ENCODE measurements around the gene CADM2.

The CADM2 gene

DNA sequence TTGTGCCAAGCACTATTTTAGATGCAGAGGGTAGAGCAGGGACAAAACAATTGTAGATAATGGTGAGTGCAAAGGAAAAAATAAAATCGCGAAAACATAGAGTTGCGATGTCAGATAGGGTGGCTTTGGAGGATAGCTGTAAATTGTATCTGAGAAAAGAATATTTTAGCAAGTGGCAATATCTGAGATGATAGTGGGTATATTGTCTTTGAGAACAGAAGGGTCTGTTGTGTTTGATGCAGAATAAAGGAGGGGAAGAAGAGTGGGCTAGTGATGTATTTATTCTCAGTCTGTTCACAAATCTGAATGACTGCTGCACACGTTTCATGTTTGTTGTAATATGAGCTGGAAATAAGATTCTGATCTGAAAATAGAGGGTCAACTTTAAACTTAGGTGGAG is 396.8 kb downstream of the CADM2 start:
- no peak for FAIRE-seq
- no peak for TF ChIP-seq TAF1 (IDR thresholded peaks at IDR 0.05; ENCODE audit: borderline replicate concordance, low read depth, low read length)
- no peak for TF ChIP-seq POLR2AphosphoS5 (IDR thresholded peaks at IDR 0.05; ENCODE audit: low read depth, low read length)
- TF ChIP-seq POLR2A (IDR thresholded peaks at IDR 0.05; ENCODE audit: low read depth, low read length): no peak

DNA sequence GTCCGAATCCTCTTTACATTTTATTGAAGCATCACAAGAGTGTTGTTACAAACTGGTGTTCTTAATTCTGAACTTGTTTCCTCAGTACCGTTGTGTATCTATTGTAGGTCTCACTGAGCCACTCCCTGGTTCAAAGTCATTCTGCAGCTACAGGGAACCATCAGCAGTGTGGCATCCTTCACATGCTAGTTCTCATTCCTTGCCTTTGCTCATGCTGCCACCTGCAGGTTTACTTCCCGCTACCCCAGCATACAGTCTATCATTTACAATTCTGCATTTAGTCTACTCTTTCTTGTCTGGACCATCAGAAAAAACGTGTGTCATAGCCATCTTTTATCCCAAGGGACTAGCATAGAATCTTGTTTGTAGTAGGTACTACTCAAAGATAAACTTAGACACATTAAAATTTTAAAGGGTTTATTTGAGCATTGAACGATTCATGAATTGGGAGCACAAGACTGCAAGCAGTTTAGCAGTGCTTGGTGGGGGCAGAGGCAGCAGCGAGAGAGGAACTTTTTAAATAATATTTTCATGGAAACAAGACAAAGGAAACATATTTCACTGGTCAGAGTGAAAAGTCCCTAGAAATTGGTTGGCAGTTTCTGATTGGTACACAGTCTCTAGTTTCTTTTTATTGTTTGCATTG is 402.1 kb downstream of the CADM2 start:
- FAIRE-seq: no peak
- no peak for DNase-seq (ENCODE audit: insufficient read length)
- TF ChIP-seq TAF1 (IDR thresholded peaks at IDR 0.05; ENCODE audit: borderline replicate concordance, low read depth, low read length): no peak
- no peak for TF ChIP-seq POLR2A (IDR thresholded peaks at IDR 0.05; ENCODE audit: low read depth, low read length)
- no peak for TF ChIP-seq POLR2AphosphoS5 (IDR thresholded peaks at IDR 0.05; ENCODE audit: low read depth, low read length)

More for the DNA sequence above, 396.8 kb downstream of the CADM2 start:
- DNase-seq (ENCODE audit: insufficient read length): no peak

DNA sequence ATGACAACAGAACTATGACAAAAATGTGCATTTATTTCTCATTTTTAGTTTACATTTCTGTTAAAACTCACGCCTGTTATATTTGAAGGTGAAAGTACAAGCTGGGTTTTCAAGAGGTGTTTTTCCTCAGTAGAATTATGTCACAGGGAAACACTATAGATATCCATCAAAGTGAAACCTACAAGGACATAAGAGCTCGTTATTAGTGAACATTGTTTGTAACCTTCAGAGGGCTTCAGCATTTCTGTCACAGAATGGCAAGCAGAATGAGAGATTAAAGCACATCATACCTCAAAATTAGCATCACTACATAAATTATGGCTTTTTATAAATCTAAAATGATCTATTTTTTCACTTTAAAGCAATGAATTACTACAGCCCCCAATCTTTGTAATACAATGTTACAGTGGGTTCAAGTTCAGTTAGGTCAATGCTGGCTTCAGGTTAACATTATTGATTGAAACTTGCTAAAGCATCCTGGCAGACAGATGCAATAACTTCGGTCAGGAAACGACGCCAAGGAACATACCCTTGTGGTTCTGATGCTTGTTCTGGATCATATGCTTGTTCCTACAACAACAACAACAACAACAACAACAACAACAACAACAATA is 405.6 kb downstream of the CADM2 start:
- DNase-seq (ENCODE audit: insufficient read length): no peak
- no peak for FAIRE-seq

DNA sequence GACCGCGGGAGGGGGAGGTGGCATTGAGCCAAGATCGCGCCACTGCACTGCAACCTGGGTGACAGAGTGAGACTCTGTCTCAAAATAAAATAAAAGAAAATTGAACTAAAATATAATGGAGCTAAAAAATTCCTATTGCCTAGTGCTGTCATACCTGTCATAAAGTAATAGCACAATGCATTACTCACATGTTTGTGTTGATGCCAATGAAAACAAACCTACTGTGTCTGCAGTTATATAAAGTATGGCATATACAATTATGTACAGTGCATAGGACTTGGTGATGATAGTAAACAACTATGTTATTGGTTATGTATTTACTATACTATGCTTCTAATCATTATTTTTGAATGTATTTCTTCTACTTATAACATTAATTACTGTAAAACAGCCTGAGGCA is 411.6 kb downstream of the CADM2 start:
- FAIRE-seq (no peak), DNase-seq (ENCODE audit: insufficient read length) (no peak)
- TF ChIP-seq POLR2A (IDR thresholded peaks at IDR 0.05; ENCODE audit: low read depth, low read length): no peak
- no peak for TF ChIP-seq TAF1 (IDR thresholded peaks at IDR 0.05; ENCODE audit: borderline replicate concordance, low read depth, low read length)
- no peak for TF ChIP-seq POLR2AphosphoS5 (IDR thresholded peaks at IDR 0.05; ENCODE audit: low read depth, low read length)

More for the DNA sequence above, 405.6 kb downstream of the CADM2 start:
- no peak for TF ChIP-seq POLR2AphosphoS5 (IDR thresholded peaks at IDR 0.05; ENCODE audit: low read depth, low read length)
- no peak for TF ChIP-seq TAF1 (IDR thresholded peaks at IDR 0.05; ENCODE audit: borderline replicate concordance, low read depth, low read length)
- no peak for TF ChIP-seq POLR2A (IDR thresholded peaks at IDR 0.05; ENCODE audit: low read depth, low read length)

DNA sequence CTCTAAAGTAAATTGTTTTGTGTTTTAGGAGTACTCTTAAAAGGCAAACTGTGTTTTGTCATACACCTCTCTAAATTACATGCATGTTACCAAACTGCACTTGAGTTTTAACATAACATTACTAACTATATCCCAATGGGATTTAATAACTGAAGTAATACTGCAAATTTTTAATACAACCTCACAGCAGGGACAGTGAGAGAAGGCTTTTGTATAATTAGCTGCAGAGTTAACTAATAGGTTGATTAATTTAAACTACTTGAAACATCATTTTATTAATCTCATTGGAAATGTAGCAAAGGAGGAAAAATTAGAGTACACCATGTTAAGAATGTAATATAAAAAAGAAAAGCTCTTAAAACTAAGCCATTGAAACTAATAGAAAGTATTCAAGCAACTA is 417.3 kb downstream of the CADM2 start:
- TF ChIP-seq TAF1 (IDR thresholded peaks at IDR 0.05; ENCODE audit: borderline replicate concordance, low read depth, low read length): no peak
- TF ChIP-seq POLR2AphosphoS5 (IDR thresholded peaks at IDR 0.05; ENCODE audit: low read depth, low read length): no peak
- TF ChIP-seq POLR2A (IDR thresholded peaks at IDR 0.05; ENCODE audit: low read depth, low read length): no peak
- DNase-seq (ENCODE audit: insufficient read length): no peak
- FAIRE-seq: no peak

DNA sequence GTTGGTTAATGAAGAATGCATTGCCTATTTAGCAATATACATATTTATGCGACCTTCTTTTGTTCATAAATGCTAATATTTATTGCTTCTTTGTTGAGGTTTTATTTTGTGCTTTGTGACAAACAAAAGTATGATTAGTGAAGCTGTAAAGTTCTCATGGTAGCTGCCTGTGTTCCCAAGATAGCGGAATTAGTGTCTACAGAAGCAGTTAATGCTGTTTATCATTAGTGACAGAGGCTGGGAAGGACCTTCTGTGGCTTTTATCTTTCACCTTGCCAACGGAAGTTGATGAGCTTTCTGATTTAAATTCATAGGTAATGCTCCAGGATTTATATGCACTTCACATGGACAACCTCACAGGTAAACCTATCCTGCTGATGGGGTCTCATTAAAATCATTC is 418.3 kb downstream of the CADM2 start:
- DNase-seq (ENCODE audit: insufficient read length): no peak
- FAIRE-seq: no peak
- TF ChIP-seq TAF1 (IDR thresholded peaks at IDR 0.05; ENCODE audit: borderline replicate concordance, low read depth, low read length) (no peak), POLR2AphosphoS5 (IDR thresholded peaks at IDR 0.05; ENCODE audit: low read depth, low read length) (no peak), POLR2A (IDR thresholded peaks at IDR 0.05; ENCODE audit: low read depth, low read length) (no peak)

DNA sequence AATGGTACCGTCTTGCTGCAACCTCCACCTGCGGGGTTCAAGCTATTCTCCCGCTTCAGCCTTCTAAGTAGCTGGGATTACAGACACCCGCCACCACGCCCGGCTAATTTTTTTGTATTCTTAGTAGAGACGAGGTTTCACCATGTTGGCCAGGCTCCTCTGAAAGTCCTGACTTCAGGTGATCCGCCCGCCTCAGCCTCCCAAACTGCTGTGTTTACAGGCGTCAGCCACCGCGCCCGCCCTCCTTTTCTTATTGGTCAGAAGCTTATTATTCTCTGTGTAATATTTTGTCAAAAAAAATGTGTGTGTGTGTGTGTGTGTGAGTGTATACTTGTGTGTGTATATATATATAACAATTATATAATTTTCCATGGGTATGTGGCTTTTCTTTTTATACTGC is 425.6 kb downstream of the CADM2 start:
- no peak for FAIRE-seq
- TF ChIP-seq POLR2AphosphoS5 (IDR thresholded peaks at IDR 0.05; ENCODE audit: low read depth, low read length) (no peak), POLR2A (IDR thresholded peaks at IDR 0.05; ENCODE audit: low read depth, low read length) (no peak), TAF1 (IDR thresholded peaks at IDR 0.05; ENCODE audit: borderline replicate concordance, low read depth, low read length) (no peak)
- DNase-seq (ENCODE audit: insufficient read length): no peak

DNA sequence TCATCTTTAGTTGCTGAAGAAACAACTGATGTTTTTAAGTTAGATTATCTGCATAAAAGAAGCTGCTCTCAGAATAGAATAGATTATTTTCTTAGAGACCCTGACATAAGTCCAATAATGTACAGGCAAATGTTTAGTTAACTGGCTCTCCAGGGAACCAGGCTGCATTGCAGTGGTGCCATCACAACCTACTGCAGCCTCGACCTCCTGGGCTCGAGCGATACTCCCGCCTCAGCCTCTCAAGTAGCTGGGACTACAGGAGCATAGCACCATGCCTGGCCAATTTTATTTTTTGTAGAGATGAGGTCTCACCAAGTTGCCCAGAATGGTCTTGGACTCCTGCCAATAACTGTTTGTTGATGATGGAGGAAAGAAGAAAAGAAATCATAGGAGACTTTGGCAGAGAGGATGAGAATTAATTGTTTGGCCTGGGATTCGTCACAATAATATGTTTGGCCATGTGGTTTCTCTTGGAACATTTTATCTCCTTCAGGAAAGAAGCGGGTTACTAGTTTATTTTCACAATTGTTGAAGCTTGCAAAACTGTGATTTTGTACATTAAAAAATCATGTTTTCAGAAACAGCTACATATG is 429.2 kb downstream of the CADM2 start:
- TF ChIP-seq TAF1 (IDR thresholded peaks at IDR 0.05; ENCODE audit: borderline replicate concordance, low read depth, low read length) (no peak), POLR2A (IDR thresholded peaks at IDR 0.05; ENCODE audit: low read depth, low read length) (no peak), POLR2AphosphoS5 (IDR thresholded peaks at IDR 0.05; ENCODE audit: low read depth, low read length) (no peak)
- DNase-seq (ENCODE audit: insufficient read length): no peak
- FAIRE-seq: no peak

DNA sequence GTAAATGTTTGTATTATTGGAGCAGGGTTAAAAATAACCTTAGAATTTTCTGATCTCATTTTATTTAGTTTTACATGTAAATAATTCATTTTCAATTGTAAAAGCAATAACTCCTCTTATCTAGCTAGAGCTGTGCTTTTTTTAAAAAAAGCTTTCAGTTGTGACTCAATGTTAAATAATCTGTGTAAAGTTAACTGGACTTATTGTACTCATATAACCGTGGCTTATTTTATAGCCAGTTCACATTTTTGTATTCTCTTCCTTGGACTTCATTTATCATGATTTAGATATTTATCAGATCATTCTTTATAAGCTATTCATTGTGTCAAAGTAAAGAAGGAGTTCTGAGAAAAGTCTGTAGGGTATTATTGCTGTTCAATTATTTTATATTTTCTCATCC is 435.6 kb downstream of the CADM2 start:
- no peak for FAIRE-seq
- DNase-seq (ENCODE audit: insufficient read length): no peak
- TF ChIP-seq TAF1 (IDR thresholded peaks at IDR 0.05; ENCODE audit: borderline replicate concordance, low read depth, low read length) (no peak), POLR2AphosphoS5 (IDR thresholded peaks at IDR 0.05; ENCODE audit: low read depth, low read length) (no peak), POLR2A (IDR thresholded peaks at IDR 0.05; ENCODE audit: low read depth, low read length) (no peak)

DNA sequence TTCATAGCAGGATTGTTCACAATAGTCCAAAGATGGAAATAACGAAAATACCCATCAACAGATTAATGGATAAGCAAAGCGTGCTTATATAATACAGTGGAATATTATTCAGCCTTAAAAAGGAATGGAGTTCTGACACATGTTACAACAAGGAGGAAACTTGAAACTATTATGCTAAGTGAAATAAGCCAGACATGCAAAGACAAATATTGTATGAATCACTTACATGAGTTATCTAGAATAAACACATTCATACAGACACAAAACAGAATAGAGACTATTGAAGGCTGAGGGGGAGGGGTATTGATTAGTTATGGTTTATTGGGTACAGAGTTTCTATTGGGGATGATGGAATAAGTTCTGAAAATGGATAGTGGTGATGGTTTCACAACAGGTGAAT is 438.6 kb downstream of the CADM2 start:
- no peak for FAIRE-seq
- TF ChIP-seq TAF1 (IDR thresholded peaks at IDR 0.05; ENCODE audit: borderline replicate concordance, low read depth, low read length): no peak
- TF ChIP-seq POLR2A (IDR thresholded peaks at IDR 0.05; ENCODE audit: low read depth, low read length): no peak
- no peak for TF ChIP-seq POLR2AphosphoS5 (IDR thresholded peaks at IDR 0.05; ENCODE audit: low read depth, low read length)
- DNase-seq (ENCODE audit: insufficient read length): no peak

DNA sequence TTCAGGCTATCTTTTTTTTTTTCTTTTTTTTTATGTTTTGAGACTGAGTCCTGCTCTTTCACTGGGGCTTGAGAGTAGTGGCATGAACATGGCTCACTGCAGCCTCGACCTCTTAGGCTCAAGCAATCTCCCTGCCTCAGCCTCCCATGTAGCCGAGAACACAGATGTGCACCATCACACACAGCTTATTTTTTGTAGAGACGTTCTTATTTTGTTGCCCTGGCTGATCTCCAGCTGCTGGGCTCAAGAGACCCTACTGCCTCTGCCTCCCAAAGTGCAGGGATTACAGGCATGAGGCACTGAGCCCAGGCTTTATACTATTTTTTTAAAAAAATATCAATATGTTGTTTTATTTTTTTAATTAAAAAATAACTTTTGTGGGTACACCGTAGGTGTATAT is 467.3 kb downstream of the CADM2 start:
- DNase-seq (ENCODE audit: insufficient read length): no peak
- no peak for FAIRE-seq
- TF ChIP-seq POLR2AphosphoS5 (IDR thresholded peaks at IDR 0.05; ENCODE audit: low read depth, low read length) (no peak), TAF1 (IDR thresholded peaks at IDR 0.05; ENCODE audit: borderline replicate concordance, low read depth, low read length) (no peak), POLR2A (IDR thresholded peaks at IDR 0.05; ENCODE audit: low read depth, low read length) (no peak)

DNA sequence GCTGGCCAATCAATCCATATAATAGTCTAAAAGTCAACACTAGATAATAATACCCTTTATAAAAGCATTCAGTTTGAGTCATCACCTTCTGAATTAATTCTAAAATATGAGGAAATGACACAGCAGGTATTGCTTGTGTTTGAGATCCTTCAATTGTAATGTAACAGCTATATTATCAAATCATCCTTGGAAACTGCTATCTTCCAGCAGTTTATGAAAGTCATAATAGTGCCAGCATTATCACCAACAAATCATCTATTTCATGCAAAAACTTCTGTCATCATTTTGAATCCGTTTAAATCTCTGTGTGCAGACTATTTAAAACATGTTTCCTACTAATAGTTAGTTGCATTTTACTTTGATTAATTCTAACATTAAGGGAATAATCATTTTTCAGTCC is 468.7 kb downstream of the CADM2 start:
- no peak for FAIRE-seq
- TF ChIP-seq POLR2AphosphoS5 (IDR thresholded peaks at IDR 0.05; ENCODE audit: low read depth, low read length): no peak
- no peak for DNase-seq (ENCODE audit: insufficient read length)

Measured in GM12892 (cell line).